ENCODE measurements around the gene BEND4.

DNA sequence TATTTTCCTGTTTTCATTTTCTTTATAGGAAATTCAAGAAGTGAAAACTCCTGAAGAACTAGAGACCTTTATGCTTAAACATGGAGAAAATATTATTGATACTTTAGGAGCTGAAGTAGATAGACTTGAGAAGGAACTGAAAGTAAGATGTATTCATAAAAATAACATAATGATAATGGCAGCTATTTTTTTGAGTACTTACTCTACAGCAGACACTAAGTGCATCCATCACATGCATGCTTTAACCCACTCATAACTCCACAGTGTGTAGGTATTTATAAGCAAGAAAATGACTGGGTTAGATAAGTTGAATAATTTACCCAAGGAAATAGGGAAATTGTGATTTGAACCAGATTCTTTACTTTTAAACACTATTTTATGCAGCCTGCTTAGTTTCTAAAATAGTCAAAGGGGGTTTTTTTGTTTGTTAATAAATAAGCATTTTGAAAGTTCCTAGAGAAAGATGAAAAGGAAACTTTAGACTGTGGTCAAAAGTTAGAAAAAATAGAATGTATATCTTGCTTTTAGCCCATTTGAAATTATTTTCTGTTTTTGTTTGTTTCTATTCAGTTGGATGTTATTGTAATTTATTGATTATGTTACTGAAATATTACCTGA is 74.2 kb downstream of the BEND4 start:
- TF ChIP-seq, protein P1, sequence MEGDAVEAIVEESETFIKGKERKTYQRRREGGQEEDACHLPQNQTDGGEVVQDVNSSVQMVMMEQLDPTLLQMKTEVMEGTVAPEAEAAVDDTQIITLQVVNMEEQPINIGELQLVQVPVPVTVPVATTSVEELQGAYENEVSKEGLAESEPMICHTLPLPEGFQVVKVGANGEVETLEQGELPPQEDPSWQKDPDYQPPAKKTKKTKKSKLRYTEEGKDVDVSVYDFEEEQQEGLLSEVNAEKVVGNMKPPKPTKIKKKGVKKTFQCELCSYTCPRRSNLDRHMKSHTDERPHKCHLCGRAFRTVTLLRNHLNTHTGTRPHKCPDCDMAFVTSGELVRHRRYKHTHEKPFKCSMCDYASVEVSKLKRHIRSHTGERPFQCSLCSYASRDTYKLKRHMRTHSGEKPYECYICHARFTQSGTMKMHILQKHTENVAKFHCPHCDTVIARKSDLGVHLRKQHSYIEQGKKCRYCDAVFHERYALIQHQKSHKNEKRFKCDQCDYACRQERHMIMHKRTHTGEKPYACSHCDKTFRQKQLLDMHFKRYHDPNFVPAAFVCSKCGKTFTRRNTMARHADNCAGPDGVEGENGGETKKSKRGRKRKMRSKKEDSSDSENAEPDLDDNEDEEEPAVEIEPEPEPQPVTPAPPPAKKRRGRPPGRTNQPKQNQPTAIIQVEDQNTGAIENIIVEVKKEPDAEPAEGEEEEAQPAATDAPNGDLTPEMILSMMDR (conservative IDR thresholded peaks at IDR 0.05), result no peak
- no peak for TF ChIP-seq EZH2 (IDR thresholded peaks at IDR 0.05; ENCODE audit: low read depth)
